H1 (cell line): ENCODE results near the gene CHP2. TPM values are rescaled to one million over a fixed set of nuclear protein-coding genes. Genes with fewer than 3 reads are reported as not detected.

ENCODE experiments used
- CTCF ChIA-PET: fragments of 300-600 bp; sonication (Branson Sonifier 250); formaldehyde crosslinking; loops from one replicate; lab custom pipeline; 2021; ENCODE audit not compliant: partially characterized antibody; lab: Charles Lee
- POLR2A ChIA-PET: fragments of 300-600 bp; sonication (Branson Sonifier 250); formaldehyde crosslinking; loops from one replicate; lab custom pipeline; 2021; ENCODE audit warnings: inconsistent platforms; ENCODE audit not compliant: partially characterized antibody; lab: Charles Lee
- DNase-seq, 2 experiments: peaks; one replicate each; pipeline versions ENCODE4 v3.0.0 to v3.0.0-alpha.2; 2010 to 2022; ENCODE audit warnings: low spot score in 2 of 2, low read depth in 1 of 2, mixed read lengths in 1 of 2
- FAIRE-seq: peaks from 2 replicates; lab custom pipeline; 2011; peaks lifted over from hg19 to GRCh38; lab: Jason Lieb, UNC
- H2AFZ ChIP-seq: 2 replicates; pipeline ENCODE4 v1.8.1; 2012; ENCODE audit warnings: low read length, inconsistent platforms
- H2AK5ac ChIP-seq: 2 replicates; pipeline ENCODE4 v1.6.1; 2013; ENCODE audit warnings: low read depth, low read length
- H2BK120ac ChIP-seq: replicated peaks from 2 replicates; pipeline ENCODE3; 2013; ENCODE audit warnings: low read depth, low read length, inconsistent platforms
- H2BK12ac ChIP-seq: 2 replicates; pipeline ENCODE4 v1.6.1; 2013; ENCODE audit warnings: low read depth, low read length
- H2BK15ac ChIP-seq: 2 replicates; pipeline ENCODE4 v1.6.1; 2013; ENCODE audit warnings: low read length
- H2BK20ac ChIP-seq: 2 replicates; pipeline ENCODE4 v1.6.1; 2013; ENCODE audit warnings: low read length
- H2BK5ac ChIP-seq: 2 replicates; pipeline ENCODE4 v1.6.1; 2013; ENCODE audit warnings: low read depth, low read length
- H3K14ac ChIP-seq: 2 replicates; pipeline ENCODE4 v1.6.1; 2013; ENCODE audit warnings: inconsistent platforms; ENCODE audit not compliant: insufficient read length
- H3K18ac ChIP-seq: 2 replicates; pipeline ENCODE4 v1.6.1; 2013; ENCODE audit warnings: low read length; ENCODE audit errors: extremely low read depth
- H3K23ac ChIP-seq: 2 replicates; pipeline ENCODE4 v1.6.1; 2013; ENCODE audit warnings: inconsistent platforms; ENCODE audit not compliant: insufficient read length
- H3K23me2 ChIP-seq: 2 replicates; pipeline ENCODE4 v1.6.1; 2013; ENCODE audit warnings: low read depth, low read length
- H3K27ac ChIP-seq: 2 replicates; pipeline ENCODE4 v1.6.1; 2011; ENCODE audit warnings: low read depth, low read length, inconsistent platforms
- H3K27me3 ChIP-seq, 4 experiments: replicated peaks in 1 of 4; 1 replicate in 1 of 4; 2 replicates in 3 of 4; pipeline versions ENCODE4 v1.6.1 to v1.8.1; 2011 to 2013; ENCODE audit warnings: low read length in 3 of 4, mild to moderate bottlenecking in 3 of 4, inconsistent platforms in 2 of 4, mixed read lengths in 2 of 4, moderate library complexity in 1 of 4; ENCODE audit not compliant: control insufficient read depth in 3 of 4, insufficient read depth in 3 of 4; ENCODE audit errors: extremely low read depth in 1 of 4
- H3K36me3 ChIP-seq, 4 experiments: 2 replicates each; pipeline versions ENCODE4 v1.6.1 to v1.8.1; 2011 to 2013; ENCODE audit warnings: mild to moderate bottlenecking in 4 of 4, low read length in 3 of 4, moderate library complexity in 2 of 4, control low read depth in 1 of 4, inconsistent platforms in 1 of 4; ENCODE audit not compliant: insufficient read depth in 4 of 4, control insufficient read depth in 2 of 4
- H3K4ac ChIP-seq: replicated peaks from 2 replicates; pipeline ENCODE3; 2013; ENCODE audit warnings: low read length, low read depth, mixed read lengths, inconsistent platforms; ENCODE audit not compliant: insufficient read length
- H3K4me1 ChIP-seq, 4 experiments: replicated peaks in 1 of 4; 1 replicate in 1 of 4; 2 replicates in 3 of 4; pipeline versions ENCODE4 v1.6.1 to v1.8.1; 2011 to 2013; ENCODE audit warnings: low read length in 3 of 4, inconsistent platforms in 2 of 4, mixed read lengths in 1 of 4; ENCODE audit not compliant: insufficient read depth in 4 of 4, control insufficient read depth in 3 of 4
- H3K4me2 ChIP-seq, 2 experiments: 2 replicates each; pipeline versions ENCODE4 v1.6.1 to v1.8.1; 2011 to 2013; ENCODE audit warnings: low read depth in 2 of 2, low read length in 2 of 2, control low read depth in 1 of 2, inconsistent platforms in 1 of 2, mild to moderate bottlenecking in 1 of 2; ENCODE audit not compliant: insufficient read depth in 1 of 2
- H3K4me3 ChIP-seq, 4 experiments: fragments of 200-600, 300-600 bp in 1 of 4; sonication (generic), shearing (Covaris generic), sonication (Bioruptor Twin) in 1 of 4; 2 replicates each; pipeline versions ENCODE4 v1.5.1 to v1.8.1; 2011 to 2016; ENCODE audit warnings: low read length in 4 of 4, low read depth in 3 of 4, control low read depth in 2 of 4, inconsistent platforms in 2 of 4, mild to moderate bottlenecking in 2 of 4, mixed read lengths in 1 of 4, moderate library complexity in 1 of 4; ENCODE audit not compliant: insufficient read depth in 2 of 4; ENCODE audit errors: extremely low read depth in 1 of 4
- H3K56ac ChIP-seq: replicated peaks from 2 replicates; pipeline ENCODE3; 2013; ENCODE audit warnings: low read depth, mild to moderate bottlenecking, mixed read lengths, low read length, inconsistent platforms; ENCODE audit not compliant: insufficient read length
- H3K79me1 ChIP-seq: 2 replicates; pipeline ENCODE4 v1.6.1; 2013; ENCODE audit warnings: low read depth, low read length, control low read depth
- H3K79me2 ChIP-seq, 2 experiments: 2 replicates each; pipeline versions ENCODE4 v1.6.1 to v1.8.1; 2012 to 2013; ENCODE audit warnings: low read length in 2 of 2, mild to moderate bottlenecking in 2 of 2, inconsistent platforms in 1 of 2; ENCODE audit not compliant: insufficient read depth in 2 of 2, control insufficient read depth in 1 of 2
- H3K9ac ChIP-seq, 4 experiments: replicated peaks in 1 of 4; 1 replicate in 1 of 4; 2 replicates in 3 of 4; pipeline versions ENCODE4 v1.6.1 to v1.8.1; 2011 to 2013; ENCODE audit warnings: low read depth in 3 of 4, low read length in 3 of 4, control low read depth in 2 of 4, mild to moderate bottlenecking in 2 of 4, moderate library complexity in 2 of 4, inconsistent platforms in 1 of 4; ENCODE audit errors: extremely low read depth in 1 of 4
- H3K9me3 ChIP-seq, 2 experiments: 2 replicates each; pipeline versions ENCODE4 v1.6.1 to v1.8.1; 2012 to 2013; ENCODE audit warnings: mild to moderate bottlenecking in 2 of 2, moderate library complexity in 2 of 2, control low read depth in 1 of 2, inconsistent platforms in 1 of 2, low read depth in 1 of 2, low read length in 1 of 2, mixed read lengths in 1 of 2; ENCODE audit not compliant: insufficient read depth in 2 of 2
- H4K20me1 ChIP-seq, 2 experiments: replicated peaks in 1 of 2; 2 replicates each; pipeline versions ENCODE3 to v1.8.1; 2011 to 2013; ENCODE audit warnings: inconsistent platforms in 2 of 2, low read length in 2 of 2, mild to moderate bottlenecking in 1 of 2; ENCODE audit not compliant: insufficient read depth in 2 of 2, control insufficient read depth in 1 of 2
- H4K5ac ChIP-seq: 2 replicates; pipeline ENCODE4 v1.6.1; 2013; ENCODE audit warnings: low read length, low read depth, mixed read lengths, inconsistent platforms; ENCODE audit not compliant: insufficient read length
- H4K8ac ChIP-seq: 2 replicates; pipeline ENCODE4 v1.8.0; 2013; ENCODE audit warnings: mild to moderate bottlenecking, moderate library complexity, low read length, inconsistent platforms; ENCODE audit not compliant: insufficient read depth; ENCODE audit errors: extremely low read depth
- H4K91ac ChIP-seq: replicated peaks from 2 replicates; pipeline ENCODE3; 2013; ENCODE audit warnings: low read length, mixed read lengths, inconsistent platforms; ENCODE audit not compliant: insufficient read length
- GABPA ChIP-seq: IDR thresholded peaks from 2 replicates; pipeline ENCODE4 v1.6.1; 2011; ENCODE audit warnings: mild to moderate bottlenecking, low read length, moderate library complexity, borderline replicate concordance; ENCODE audit not compliant: insufficient read depth
- GTF2F1 ChIP-seq: IDR thresholded peaks from 2 replicates; pipeline ENCODE4 v1.6.1; 2012; ENCODE audit warnings: low read depth, low read length, improper control_type of control experiment, borderline replicate concordance
- KDM5A ChIP-seq: fragments of 200-600 bp; IDR thresholded peaks from 2 replicates; pipeline ENCODE4 v1.7.1; 2012; ENCODE audit warnings: mild to moderate bottlenecking, low read length, inconsistent platforms, mixed read lengths
- POLR2A ChIP-seq, 2 experiments: IDR thresholded peaks; 1 replicate in 1 of 2; 2 replicates in 1 of 2; pipeline ENCODE4 v1.6.1; 2011; ENCODE audit warnings: low read depth in 2 of 2, low read length in 2 of 2, mild to moderate bottlenecking in 2 of 2; ENCODE audit errors: control extremely low read depth in 1 of 2
- RFX5 ChIP-seq: IDR thresholded peaks from 2 replicates; pipeline ENCODE4 v1.6.1; 2011; ENCODE audit warnings: low read depth, low read length, improper control_type of control experiment, borderline replicate concordance
- SIX5 ChIP-seq: IDR thresholded peaks from 2 replicates; pipeline ENCODE4 v1.6.1; 2011; ENCODE audit warnings: mild to moderate bottlenecking, low read depth, low read length
- TEAD4 ChIP-seq: IDR thresholded peaks from 2 replicates; pipeline ENCODE4 v1.6.1; 2012; ENCODE audit warnings: low read depth, low read length, inconsistent platforms, mixed read lengths
- WGBS, 2 experiments: shearing (Covaris generic) in 1 of 2; methylation state at CpG; one replicate each; pipeline versions ENCODE4 v1.1.6 to v1.1.7; 2013 to 2015; ENCODE audit warnings: low lambda C conversion rate in 2 of 2, mixed read lengths in 2 of 2, inconsistent platforms in 1 of 2, low coverage in 1 of 2, missing lambda C conversion rate in 1 of 2; ENCODE audit not compliant: insufficient replicate concordance in 2 of 2, insufficient coverage in 1 of 2, insufficient read length in 1 of 2; ENCODE audit errors: extremely low coverage in 1 of 2, missing lambda C conversion rate in 1 of 2; 5-methylcytosine and 5-hydroxymethylcytosine counted together
- polyA plus RNA-seq, 7 experiments: library from polyadenylated mRNA; depleted of rRNA in 3 of 7; stranded (reverse) in 5 of 7; unstranded in 2 of 7; fragments of >200 nt in 5 of 7; fragments of 200-250 nt in 2 of 7; gene quantifications; 1 replicate in 5 of 7; 2 replicates in 1 of 7; 4 replicates in 1 of 7; pipeline versions ENCODE4 v1.2.1 to v1.2.3, GENCODE V29; 2011 to 2013; ENCODE audit warnings: missing spikeins in 2 of 7, mixed read lengths in 2 of 7
- total RNA-seq: library from RNA; stranded (reverse); fragmentation: NEBNext Ultra II Directional; extraction: Animal tissue kit (Norgen Biotek cat#: 25700); gene quantifications from 2 replicates; pipeline ENCODE4 v1.2.1, GENCODE V29; 2021

CHP2 gene
- total and polyA plus RNA-seq, 2 of the 8 experiments (the other 6 are each of a cell fraction or from before 2014, with no cell fraction given) = 1.3 to 1.6 TPM

GRCh38 chr16:23710504-23710903 lies 44.3 kb upstream of the CHP2 start:
- no peak overlapping the region for H4K8ac ChIP-seq
- no peak overlapping the region for H3K18ac ChIP-seq
- no peaks in the 10 kb centered on the region; a peak in 1 of 7 replicates for H3K4me1 ChIP-seq
- ChIA-PET CTCF (interaction anchor here (1.5 kb wide), 1 partner anchor 13 kb away, joined by 3 read pairs; no protein-coding TSS in a partner anchor), POLR2A (interaction anchor here (1.4 to 1.6 kb wide), 2 partner anchors 11 to 15 kb away, joined by 3 to 4 read pairs; no protein-coding TSS in a partner anchor)
- H3K9me3 ChIP-seq = peaks cover 8% of the 10 kb centered on the region in 2 experiments; a peak in 2 of 4 replicates
- 87% methylated on average over 3 of the region's 3 CpGs; no CpG with 5 or more reads in 1 of the 2 experiments for WGBS, 2 experiments
- H3K4ac ChIP-seq = no peak overlapping the region
- no peak overlapping the region for H3K9ac ChIP-seq
- H4K20me1 ChIP-seq = no peaks in the 10 kb centered on the region
- TF ChIP-seq RFX5 = no peak
- no peak for TF ChIP-seq SIX5
- no peak for TF ChIP-seq GTF2F1
- no peak for TF ChIP-seq POLR2A (IDR thresholded peaks at IDR 0.05; ENCODE audit: control extremely low read depth in 1 of 2, low read depth in 2 of 2, low read length in 2 of 2)
- no peak for TF ChIP-seq TEAD4
- TF ChIP-seq KDM5A = no peak
- no peak for TF ChIP-seq GABPA
- H2BK120ac ChIP-seq = no peak overlapping the region
- no peak overlapping the region for H2BK5ac ChIP-seq
- no peak overlapping the region for H2BK20ac ChIP-seq
- H3K79me1 ChIP-seq = no peaks in the 10 kb centered on the region
- peaks cover 10% of the 10 kb centered on the region; the same call in 1 of the 2 replicates for H3K23me2 ChIP-seq
- no peak overlapping the region for H3K23ac ChIP-seq
- FAIRE-seq (no peak), DNase-seq (no peak)
- H4K91ac ChIP-seq = no peak overlapping the region
- H3K27me3 ChIP-seq = peaks cover 2 to 21% (median 19%) of the 10 kb centered on the region in 4 experiments
- H3K27ac ChIP-seq = no peak overlapping the region
- no peak overlapping the region for H3K4me3 ChIP-seq
- no peak overlapping the region for H2BK12ac ChIP-seq
- H3K4me2 ChIP-seq = no peak overlapping the region
- H3K14ac ChIP-seq = no peak overlapping the region
- H4K5ac ChIP-seq = no peak overlapping the region
- no peak overlapping the region for H3K56ac ChIP-seq
- H2AK5ac ChIP-seq = no peak overlapping the region
- H3K36me3 ChIP-seq = no peaks in the 10 kb centered on the region
- no peak overlapping the region for H2AFZ ChIP-seq
- no peaks in the 10 kb centered on the region for H3K79me2 ChIP-seq
- H2BK15ac ChIP-seq = no peak overlapping the region
